ENCODE data around the gene MYH8. TPM values are rescaled to one million over a fixed set of nuclear protein-coding genes. Genes with fewer than 3 reads are reported as not detected.

MYH8 gene
- total and polyA plus RNA-seq, 7 donors: 0.21 to 17.3 (median 0.34) TPM

DNA sequence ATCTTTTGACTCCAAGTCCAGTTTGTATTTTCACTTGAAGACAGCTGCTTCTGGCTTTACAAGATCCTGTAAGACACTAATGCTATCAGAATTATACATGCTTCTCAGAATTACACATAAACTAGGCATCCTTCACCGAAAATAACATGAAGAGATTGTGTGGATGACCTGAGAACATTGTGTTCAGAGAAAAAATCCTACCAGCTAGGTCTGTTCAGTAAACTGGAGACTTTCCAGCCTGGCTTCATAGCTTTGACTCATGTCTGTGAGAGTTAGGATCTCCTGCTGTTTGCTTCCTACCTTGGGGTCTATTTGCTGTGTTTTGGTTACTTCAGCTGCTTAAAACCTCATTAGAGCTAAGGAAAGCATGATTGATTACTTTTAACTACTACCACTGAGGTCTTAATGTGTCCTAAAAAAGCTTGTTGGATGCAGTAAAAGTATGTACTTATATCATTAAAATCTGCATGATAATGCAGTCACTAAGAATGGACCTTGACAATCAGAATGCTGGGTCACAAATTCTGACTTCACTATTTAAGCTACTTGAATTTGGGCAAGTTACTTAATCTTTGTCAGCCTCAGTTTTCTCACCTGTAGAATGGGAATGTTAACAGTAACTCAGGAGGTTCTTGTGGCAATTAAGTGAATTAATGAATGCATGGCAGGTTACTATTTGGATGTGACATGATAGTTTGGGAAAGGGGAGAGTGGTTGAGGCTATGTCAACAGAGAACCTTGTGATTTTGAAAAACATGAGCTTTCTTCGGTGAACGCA is 40.9 kb downstream of the MYH8 start:
- Histone ChIP-seq H3K27ac (no peak overlapping the region), H3K27me3 (ENCODE audit: insufficient read depth in 3 of 3, low read length in 2 of 3) (no peaks in the 10 kb centered on the region), H3K9me3 (no peaks in the 10 kb centered on the region), H3K4me1 (peaks cover 11% of the 10 kb centered on the region), H3K36me3 (ENCODE audit: insufficient read depth in 1 of 2, low read depth in 1 of 2) (no peaks in the 10 kb centered on the region), H3K4me3 (no peak overlapping the region)
- WGBS, 3 donors: 66 to 83% (median 79%) methylated on average over 3 of the region's 3 CpGs
- intact Hi-C loops (cut with DNase I): loop anchor here in 1 of 2 donors (5.0 kb wide), 1 partner anchor 241 kb away; no protein-coding TSS in a partner anchor
- no peak for ATAC-seq
- no peak for DNase-seq
- TF ChIP-seq, protein P1, sequence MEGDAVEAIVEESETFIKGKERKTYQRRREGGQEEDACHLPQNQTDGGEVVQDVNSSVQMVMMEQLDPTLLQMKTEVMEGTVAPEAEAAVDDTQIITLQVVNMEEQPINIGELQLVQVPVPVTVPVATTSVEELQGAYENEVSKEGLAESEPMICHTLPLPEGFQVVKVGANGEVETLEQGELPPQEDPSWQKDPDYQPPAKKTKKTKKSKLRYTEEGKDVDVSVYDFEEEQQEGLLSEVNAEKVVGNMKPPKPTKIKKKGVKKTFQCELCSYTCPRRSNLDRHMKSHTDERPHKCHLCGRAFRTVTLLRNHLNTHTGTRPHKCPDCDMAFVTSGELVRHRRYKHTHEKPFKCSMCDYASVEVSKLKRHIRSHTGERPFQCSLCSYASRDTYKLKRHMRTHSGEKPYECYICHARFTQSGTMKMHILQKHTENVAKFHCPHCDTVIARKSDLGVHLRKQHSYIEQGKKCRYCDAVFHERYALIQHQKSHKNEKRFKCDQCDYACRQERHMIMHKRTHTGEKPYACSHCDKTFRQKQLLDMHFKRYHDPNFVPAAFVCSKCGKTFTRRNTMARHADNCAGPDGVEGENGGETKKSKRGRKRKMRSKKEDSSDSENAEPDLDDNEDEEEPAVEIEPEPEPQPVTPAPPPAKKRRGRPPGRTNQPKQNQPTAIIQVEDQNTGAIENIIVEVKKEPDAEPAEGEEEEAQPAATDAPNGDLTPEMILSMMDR (IDR thresholded peaks at IDR 0.05): no peak

DNA sequence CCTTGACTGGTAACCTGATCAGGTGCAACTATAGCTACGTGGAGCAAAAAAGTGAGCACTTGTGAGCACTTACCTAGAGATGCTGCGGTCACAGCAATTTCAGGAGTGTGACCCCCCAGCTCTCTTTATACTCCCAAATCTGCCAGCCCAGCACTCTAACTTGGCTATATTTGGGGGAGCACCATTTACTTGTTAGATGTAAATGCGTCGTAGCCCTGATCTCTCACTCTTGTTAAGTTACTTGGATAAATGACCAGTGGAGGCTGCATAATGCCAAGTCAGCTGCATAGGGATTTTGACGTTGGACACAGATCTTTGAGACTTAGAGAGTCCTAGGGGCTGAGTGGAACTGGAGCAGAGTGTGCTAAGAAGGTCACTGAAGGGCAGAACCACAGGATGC is 48.8 kb downstream of the MYH8 start, which contains the start of gene MYH13:
Gene MYH13 (minus strand): TSS at position 101 of the 400 bp plus-strand sequence. CDS start 8,476 bp downstream, outside the sequence.
- Histone ChIP-seq H3K27me3 (ENCODE audit: insufficient read depth in 3 of 3, low read length in 2 of 3) (no peaks in the 10 kb centered on the region), H3K4me3 (no peak within 1 kb of the TSS), H3K9me3 (no peaks in the 10 kb centered on the region), H3K4me1 (no peaks in the 10 kb centered on the region), H3K27ac (no peak within 1 kb of the TSS), H3K36me3 (ENCODE audit: insufficient read depth in 1 of 2, low read depth in 1 of 2) (no peaks in the 10 kb centered on the region)
- ATAC-seq (no peak), DNase-seq (no peak)
- TF ChIP-seq, protein P1 (IDR thresholded peaks at IDR 0.05): no peak
- intact Hi-C loops (cut with DNase I): loop anchor here in 1 of 2 donors (10.0 kb wide), 1 partner anchor 58 kb away; no protein-coding TSS in a partner anchor
- 60 to 73% (median 61%) methylated on average over 5 of the region's 5 CpGs for WGBS, 3 donors

DNA sequence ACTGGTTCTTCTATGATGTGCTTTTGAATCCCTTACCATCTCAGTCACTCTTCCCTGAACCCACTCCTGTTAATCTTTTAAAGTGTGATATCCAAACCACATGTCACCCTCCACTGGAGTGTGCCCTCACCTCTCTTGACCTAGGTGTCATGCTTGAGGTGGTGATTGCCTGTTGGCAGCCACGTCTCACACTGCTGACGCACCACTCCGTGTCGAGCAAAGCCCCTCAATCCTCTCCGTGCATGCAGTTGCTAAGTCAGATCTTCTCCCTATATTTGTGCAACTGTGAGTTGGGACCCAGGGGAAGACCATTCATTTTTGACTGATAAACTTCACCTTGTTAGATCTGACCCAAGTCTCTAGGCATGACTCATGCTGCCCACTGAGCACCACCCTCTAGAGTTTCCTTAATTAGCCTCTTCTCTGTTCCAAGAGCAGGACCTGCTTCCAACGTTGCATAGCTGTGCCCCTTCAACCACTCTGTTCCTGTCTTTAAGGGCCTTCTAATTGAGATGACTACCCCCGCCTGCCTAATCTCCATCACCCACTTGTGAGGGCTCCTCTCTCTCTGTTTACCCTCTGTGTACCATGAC is 51.6 kb downstream of the MYH8 start:
- H3K27ac ChIP-seq: no peak overlapping the region
- no peaks in the 10 kb centered on the region for H3K36me3 ChIP-seq (ENCODE audit: insufficient read depth in 1 of 2, low read depth in 1 of 2)
- DNase-seq (no peak), ATAC-seq (no peak)
- TF ChIP-seq, protein P1 (IDR thresholded peaks at IDR 0.05): no peak
- intact Hi-C loops (cut with DNase I): loop anchor here in 1 of 2 donors (10.0 kb wide), 1 partner anchor 55 kb away; no protein-coding TSS in a partner anchor
- H3K27me3 ChIP-seq (ENCODE audit: insufficient read depth in 3 of 3, low read length in 2 of 3): no peaks in the 10 kb centered on the region
- H3K9me3 ChIP-seq: no peaks in the 10 kb centered on the region
- H3K4me3 ChIP-seq: no peak overlapping the region
- WGBS, 3 donors: 70 to 78% (median 76%) methylated on average over 7 of the region's 7 CpGs
- H3K4me1 ChIP-seq: no peaks in the 10 kb centered on the region

DNA sequence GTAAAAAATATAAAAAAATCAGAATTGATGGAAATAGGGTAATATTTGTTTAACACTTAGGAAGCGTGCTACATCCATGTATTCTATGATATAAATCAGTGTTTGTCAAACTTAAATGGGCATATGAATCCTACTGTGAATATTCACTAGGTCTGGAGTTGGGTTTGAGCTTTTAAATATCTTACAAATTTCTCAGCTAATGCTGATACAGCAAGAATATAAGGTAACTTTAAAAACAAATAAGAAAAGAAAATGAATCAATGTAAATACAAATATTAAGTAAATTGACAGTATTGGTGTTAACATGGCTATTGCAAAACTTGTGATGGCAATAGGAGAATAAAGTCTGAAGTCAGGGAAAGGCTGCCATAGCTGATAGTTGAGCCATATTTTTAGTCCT is 52.5 kb downstream of the MYH8 start:
- WGBS, 3 donors: 81 to 93% (median 88%) methylated on average over 1 of the region's 1 CpG
- no peak for ATAC-seq
- no peaks in the 10 kb centered on the region for H3K4me1 ChIP-seq

More for the DNA sequence above, 52.5 kb downstream of the MYH8 start:
- TF ChIP-seq, protein P1 (IDR thresholded peaks at IDR 0.05): no peak
- DNase-seq: no peak
- Histone ChIP-seq H3K4me3 (no peak overlapping the region), H3K27me3 (ENCODE audit: insufficient read depth in 3 of 3, low read length in 2 of 3) (no peaks in the 10 kb centered on the region), H3K9me3 (no peaks in the 10 kb centered on the region), H3K36me3 (ENCODE audit: insufficient read depth in 1 of 2, low read depth in 1 of 2) (no peaks in the 10 kb centered on the region), H3K27ac (no peak overlapping the region)
- intact Hi-C loops (cut with DNase I): no loop called here
